Stimulated activated CD8-positive, alpha-beta memory T cell treated with anti-CD3 and anti-CD28 coated beads, Interleukin-12 subunit alpha, Interleukin-12 subunit beta, amount 100 ng/mL, for 24 hours (primary cell): ENCODE results near the gene RGCC.

ENCODE experiments used
- DNase-seq: peaks from one replicate; pipeline ENCODE4 v3.0.0-alpha.2; 2020; ENCODE audit errors: extremely low read depth

RGCC gene

GRCh38 chr13:41453620-41454019 lies 3.7 kb upstream of the RGCC start:
- no peak for DNase-seq

DNA sequence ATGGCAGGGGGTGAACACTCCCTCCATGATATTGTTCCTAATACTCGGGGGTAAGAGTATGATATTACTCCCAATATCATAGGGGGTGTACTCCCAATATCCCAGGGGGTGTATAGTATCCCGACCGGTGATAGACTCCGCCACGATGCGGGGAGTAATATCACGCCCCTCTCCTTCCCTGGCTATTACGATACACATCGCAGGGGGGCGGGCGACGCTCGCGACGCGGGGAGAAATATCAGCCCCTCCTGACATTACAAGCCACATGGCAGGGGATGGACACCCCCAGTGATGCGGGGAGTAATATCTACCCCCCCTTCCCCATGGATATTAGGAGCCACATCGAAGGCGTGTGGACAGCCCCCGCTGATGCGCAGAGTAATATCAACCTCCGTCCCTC lies 3.2 kb upstream of the RGCC start:
- DNase-seq: no peak

- no peak for DNase-seq
Observed at GRCh38 chr13:41455725-41456419, 1.5 kb upstream of the RGCC start.

- no peak for DNase-seq
Observed at GRCh38 chr13:41457589-41458186, 338 bp downstream of the RGCC start.

GRCh38 chr13:41458187-41458760 lies 924 bp downstream of the RGCC start:
- DNase-seq: no peak

DNA sequence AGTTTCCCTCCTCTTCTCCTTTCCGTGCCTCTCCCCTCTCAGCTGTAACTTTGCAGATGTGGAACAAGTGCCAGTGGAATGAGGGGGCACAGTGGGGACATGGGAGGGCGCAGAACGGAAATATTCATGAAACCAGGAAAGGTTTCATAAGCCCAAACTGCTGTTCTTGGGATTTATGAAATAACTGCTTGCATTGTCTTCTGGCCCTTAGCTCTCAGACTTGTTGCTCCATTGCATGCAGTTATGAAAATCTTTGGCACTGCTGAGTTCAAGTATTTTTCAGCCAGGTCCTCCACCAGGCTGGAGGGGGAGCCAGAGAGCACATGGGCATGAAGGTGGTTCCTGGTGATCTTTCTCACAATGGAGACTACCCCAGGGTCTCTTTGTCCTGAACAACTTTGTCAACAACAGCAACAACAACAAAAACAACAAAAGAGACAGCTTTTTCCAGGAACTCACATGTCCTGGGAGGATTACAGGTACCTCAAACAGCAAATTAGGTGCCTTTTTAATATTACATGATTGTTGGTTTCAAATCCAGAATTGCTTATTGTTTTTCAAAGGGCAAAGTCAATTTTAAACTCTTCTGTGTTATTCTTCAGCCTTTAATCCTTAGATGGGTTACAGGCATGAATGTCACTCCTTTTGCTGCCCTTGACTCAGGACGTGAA lies 1.5 kb downstream of the RGCC start:
- no peak for DNase-seq

DNA sequence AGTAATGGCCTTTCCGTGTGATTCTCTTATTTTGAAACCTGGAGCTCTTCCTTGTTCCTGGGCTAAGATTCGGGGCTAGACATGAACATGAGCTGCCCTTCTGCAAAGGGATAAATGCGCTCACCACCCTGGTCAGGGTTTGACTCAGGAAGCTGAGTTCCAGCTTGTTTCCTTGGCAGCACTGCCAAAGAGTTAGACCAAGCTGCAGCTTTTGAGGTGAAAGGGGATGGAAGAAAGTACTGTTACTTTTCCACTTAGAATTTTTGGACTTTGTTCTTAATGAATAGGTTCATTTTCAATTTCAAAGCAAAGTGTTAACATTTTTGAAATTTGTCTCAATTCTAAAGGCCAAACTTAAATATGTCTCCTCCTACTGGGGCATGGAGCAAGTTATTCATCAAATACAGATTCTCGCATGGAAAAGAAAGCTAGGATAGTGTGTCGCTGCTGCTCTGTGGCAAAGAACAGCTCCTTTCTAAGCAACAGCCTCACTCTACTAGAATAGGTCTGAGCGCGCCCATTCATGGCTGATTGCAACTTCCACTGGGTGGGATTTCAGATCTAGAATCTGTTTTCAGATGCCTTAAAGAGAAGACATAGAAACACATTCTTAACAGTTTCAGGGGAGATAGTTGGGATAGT lies 2.2 kb downstream of the RGCC start:
- DNase-seq: no peak

GRCh38 chr13:41460074-41460465 lies 2.7 kb downstream of the RGCC start:
- DNase-seq: no peak

DNA sequence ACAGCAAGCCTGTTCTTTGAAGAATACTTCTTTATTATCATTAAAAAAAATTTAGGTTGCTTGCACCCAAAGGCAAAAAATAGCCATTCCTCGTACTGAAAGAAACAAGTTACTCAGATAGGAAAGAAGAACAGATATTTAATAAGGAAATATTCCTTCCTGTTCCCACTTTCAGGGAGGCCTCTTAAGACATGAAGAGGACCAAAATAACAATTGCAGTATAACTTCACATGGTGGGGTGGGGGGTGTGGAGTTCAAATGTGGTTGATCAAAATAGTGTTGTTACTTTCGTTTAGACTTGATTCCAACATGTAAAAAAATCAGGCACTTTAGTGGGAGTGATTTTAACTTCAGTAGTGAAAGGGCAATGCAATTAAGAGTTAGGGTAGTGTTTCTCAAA lies 3.6 kb downstream of the RGCC start:
- DNase-seq: no peak

DNA sequence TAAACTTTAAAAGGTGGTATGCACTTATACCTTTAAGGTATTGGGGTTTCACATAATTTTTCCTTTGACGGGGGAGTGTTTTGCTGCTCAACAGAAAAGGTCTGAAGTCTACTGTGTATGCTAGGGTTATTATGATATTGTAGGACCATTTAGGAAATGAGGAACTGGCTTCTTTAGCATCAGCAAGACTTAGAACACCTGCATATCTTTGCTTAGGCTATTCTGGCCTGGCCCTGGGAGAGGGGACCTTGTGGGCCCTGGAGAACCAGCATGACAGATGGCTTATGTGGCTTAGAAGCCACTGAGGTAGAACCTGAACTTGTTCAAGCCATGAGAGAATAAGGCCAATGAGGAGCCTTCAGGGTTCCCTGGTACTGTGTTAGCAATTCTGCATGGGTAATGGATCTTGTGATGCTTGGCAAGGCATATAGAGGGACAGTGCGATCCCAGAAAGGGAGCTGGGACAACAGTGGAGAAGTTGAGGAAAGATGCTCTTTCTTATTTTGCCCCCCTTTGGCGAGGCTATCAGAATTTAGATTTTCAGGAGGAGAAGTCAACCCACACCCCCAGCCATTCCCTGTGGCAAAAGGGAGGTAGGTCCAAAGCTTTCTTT lies 4.3 kb downstream of the RGCC start:
- DNase-seq: no peak

DNA sequence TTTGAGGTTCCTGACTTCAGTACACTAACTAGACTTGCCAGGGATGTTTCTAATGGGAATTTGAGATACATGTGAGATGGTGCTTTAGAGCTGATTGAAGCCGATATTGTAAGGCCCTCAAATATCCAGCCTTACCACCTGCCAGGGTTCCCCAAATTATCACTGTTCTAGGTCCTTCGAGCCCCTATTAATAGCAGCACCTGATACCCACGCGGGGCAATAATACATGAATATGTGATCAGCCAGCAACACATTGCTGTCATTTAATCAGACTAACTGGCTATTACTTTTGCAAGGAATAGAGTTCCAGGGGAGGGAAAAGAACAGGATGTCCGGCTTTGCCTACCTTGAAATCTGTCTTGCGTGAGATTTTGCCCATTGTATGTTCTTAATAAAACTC lies 5.1 kb downstream of the RGCC start:
- DNase-seq: no peak

- DNase-seq: no peak
Observed at GRCh38 chr13:41463838-41464602, 6.7 kb downstream of the RGCC start.

DNA sequence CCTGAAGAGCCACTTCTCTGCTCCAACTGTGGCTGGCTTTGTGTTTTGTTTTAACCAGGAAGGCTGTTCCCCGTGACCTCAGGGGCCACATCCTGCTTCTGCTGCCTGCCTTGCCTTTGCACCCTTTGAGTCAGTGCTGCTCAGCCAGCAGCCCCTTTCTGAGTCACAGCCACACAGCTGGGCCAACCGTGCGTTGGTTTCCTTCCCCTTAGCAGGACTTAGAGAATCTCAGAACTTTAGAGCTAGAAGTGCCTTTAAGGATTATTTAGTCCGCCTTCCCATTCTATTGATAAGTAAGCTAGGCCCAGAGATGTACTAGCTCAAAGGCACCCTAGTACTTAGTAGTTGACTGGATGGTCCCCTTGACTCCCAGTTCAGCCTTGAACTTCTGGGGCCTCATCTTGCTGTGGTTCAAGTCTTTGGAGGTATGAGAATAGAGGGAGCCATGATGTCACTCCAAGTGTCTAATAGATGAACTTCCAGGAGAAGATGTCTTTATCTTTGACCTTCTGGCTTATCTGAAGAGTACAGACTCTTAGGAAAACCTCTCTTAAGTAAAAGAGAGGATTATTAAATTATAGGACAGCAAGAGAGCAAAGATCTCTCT lies 8.0 kb downstream of the RGCC start:
- peak; percentile 64 for DNase-seq

DNA sequence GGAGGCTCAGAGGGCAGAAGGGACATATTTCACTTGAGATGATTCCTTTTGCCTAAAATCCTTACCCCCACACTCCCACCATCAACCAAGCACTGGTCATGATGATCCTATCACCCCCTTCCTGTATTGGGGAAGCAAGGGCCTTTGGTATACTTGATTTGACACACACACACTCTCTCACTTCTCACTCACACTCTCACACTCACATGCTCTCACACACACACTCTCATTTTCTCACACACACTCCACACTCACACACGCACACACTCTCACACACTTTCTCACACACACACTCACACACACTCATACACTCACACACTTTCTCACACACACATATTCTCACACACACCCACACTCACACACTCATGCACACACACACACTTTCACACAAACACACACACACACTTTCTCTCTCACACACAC lies 8.6 kb downstream of the RGCC start:
- DNase-seq: no peak

DNA sequence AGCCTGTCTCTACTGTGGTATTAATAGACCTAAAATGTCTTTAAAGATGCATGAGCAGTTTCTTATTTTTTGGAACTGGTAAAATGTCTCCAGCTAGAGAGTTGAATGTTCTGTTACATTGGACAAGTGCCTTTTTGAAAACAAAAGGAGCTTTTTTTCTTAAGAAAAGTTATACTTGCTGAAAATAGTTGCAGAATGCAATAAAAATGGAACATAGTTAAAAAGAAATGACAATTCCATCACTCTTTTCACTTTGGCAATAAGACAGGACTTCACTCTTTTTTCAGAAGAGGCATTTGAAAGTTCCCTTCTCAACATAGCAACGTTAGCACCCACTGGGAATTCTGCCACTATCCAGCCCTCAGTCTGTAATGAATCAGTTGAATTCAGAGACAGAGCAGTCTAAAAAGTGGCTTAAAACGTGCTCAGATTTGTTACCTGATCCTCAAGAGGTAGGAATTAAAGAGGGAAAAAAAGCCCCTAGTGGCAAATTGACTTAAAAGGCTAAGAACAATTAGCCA lies 10.1 kb downstream of the RGCC start:
- no peak for DNase-seq

GRCh38 chr13:41468631-41469030 lies 11.3 kb downstream of the RGCC start:
- DNase-seq: no peak

DNA sequence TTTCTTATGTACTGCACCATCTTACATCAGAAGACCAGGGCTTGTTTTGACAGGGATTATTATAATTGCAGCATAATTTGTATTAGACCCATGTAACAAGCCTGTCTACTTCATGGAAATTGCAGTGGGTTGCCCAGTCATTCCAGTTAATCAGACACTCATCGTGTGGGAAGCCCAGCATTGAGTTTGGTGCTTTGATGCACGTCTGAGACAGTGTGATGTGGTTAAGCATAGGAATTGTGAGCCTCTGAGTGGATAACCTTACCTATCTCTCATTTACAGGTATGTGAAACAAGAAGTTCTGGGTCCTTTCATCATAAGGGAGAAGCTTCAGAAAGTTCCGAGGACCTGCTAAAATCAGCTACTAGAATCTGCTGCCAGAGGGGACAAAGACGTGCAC lies 12.8 kb downstream of the RGCC start:
- no peak for DNase-seq

DNA sequence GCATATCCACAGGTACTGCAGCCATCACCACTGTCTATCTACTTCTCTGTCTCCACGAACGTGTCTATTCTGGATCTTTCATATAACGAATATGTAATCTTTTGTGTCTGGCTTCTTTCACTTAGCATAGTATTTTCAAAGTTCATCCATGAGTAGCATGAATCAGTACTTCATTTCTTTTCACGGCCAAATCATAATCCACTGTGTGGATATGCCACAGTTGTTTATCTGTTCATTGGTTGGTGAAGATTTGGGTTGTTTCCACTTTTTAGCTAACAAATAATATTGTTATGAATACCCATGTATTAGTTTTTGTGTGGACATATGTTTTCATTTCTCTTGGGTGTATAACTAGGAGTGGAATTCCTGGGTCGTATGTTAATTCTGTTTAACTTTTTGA lies 14.4 kb downstream of the RGCC start:
- DNase-seq: no peak

DNA sequence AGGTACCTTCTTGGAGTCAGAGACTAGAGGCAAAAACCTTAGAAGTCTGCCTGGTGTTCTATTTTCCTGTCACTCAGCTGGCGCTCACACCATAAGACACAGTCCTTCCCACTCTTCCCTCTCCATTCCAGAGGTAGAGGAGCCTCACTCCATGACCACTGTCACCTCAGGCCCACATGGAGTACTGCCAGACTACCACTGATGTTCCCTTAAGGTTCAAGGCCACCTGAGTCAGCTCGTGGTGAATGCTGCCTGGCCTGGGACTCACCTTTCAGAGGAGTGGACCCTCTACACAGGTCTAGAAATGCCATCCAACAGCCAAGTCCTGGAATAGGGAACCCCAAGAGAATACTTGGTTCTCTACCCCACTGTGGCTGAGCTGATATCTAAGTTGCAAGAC lies 29.9 kb downstream of the RGCC start:
- DNase-seq: no peak

- no peak for DNase-seq
Observed at GRCh38 chr13:41488124-41488523, 30.8 kb downstream of the RGCC start.
